Heart left ventricle (tissue), 16 donors: ENCODE data around the gene CECR2. TPM values are rescaled to one million over a fixed set of nuclear protein-coding genes. Genes with fewer than 3 reads are reported as not detected.

Experiments used
- ATAC-seq, 4 donors: fragments of 200-7000 bp; cut with Tn5 transposase; one replicate each; pipeline ENCODE4 v1.9.1; 2020 to 2022; ENCODE audit warnings: moderate library complexity in 4 of 4, mild to moderate bottlenecking in 3 of 4, moderate number of reproducible peaks in 1 of 4
- DNase-seq, 5 donors: peaks; one replicate each; pipeline ENCODE4 v3.0.0-alpha.2; 2020
- H3K27ac ChIP-seq, 12 donors: fragments of 200-600 bp; sonication (generic) in 4 of 12; one replicate each; pipeline versions ENCODE4 v1.5.0 to v1.8.0; 2016 to 2022; ENCODE audit warnings: mild to moderate bottlenecking in 2 of 12
- H3K27me3 ChIP-seq, 9 donors: fragments of 200-600 bp; sonication (generic) in 2 of 9; one replicate each; pipeline versions ENCODE4 v1.5.1 to v1.8.0; 2016 to 2022; ENCODE audit warnings: mild to moderate bottlenecking in 3 of 9
- H3K36me3 ChIP-seq, 9 donors: fragments of 200-600 bp; sonication (generic) in 2 of 9; one replicate each; pipeline versions ENCODE4 v1.5.0 to v1.8.0; 2018 to 2022; ENCODE audit warnings: mild to moderate bottlenecking in 2 of 9
- H3K4me1 ChIP-seq, 12 donors: fragments of 200-600 bp; sonication (generic) in 4 of 12; one replicate each; pipeline versions ENCODE4 v1.5.0 to v1.8.0; 2016 to 2022; ENCODE audit warnings: mild to moderate bottlenecking in 3 of 12
- H3K4me3 ChIP-seq, 12 donors: fragments of 200-600 bp; sonication (generic) in 4 of 12; one replicate each; pipeline versions ENCODE4 v1.5.0 to v1.8.0; 2017 to 2022; ENCODE audit warnings: mild to moderate bottlenecking in 9 of 12, moderate library complexity in 4 of 12
- H3K9me3 ChIP-seq, 12 donors: fragments of 200-600 bp; sonication (generic) in 4 of 12; one replicate each; pipeline versions ENCODE4 v1.5.0 to v1.8.0; 2016 to 2022; ENCODE audit warnings: mild to moderate bottlenecking in 1 of 12
- CTCF ChIP-seq, 12 donors: fragments of 200-600 bp; sonication (generic) in 4 of 12; IDR thresholded peaks; one replicate each; pipeline versions ENCODE4 v1.5.0 to v1.8.0; 2018 to 2022; ENCODE audit warnings: antibody characterized with exemption in 12 of 12, mild to moderate bottlenecking in 5 of 12
- POLR2A ChIP-seq, 2 donors: fragments of 450-650 bp; IDR thresholded peaks; one replicate each; pipeline ENCODE4 v1.6.1; 2017; ENCODE audit warnings: antibody characterized with exemption in 2 of 2, mild to moderate bottlenecking in 2 of 2, moderate library complexity in 2 of 2
- WGBS, 4 donors: extraction: QIAGEN DNeasy Blood & Tissue Kit in 2 of 4; methylation state at CpG; one replicate each; pipeline versions ENCODE4 v1.1.5 to v1.1.7; 2013 to 2018; 5-methylcytosine and 5-hydroxymethylcytosine counted together
- intact Hi-C, 10 donors: fragments of 100-400 bp; cut with DNase I; formaldehyde crosslinking; loops; one replicate each; pipeline versions ENCODE4 v1.11.1 to v1.14.2; 2022
- polyA plus RNA-seq, 2 donors: library from polyadenylated mRNA; stranded (reverse); fragments of 200-250 nt; gene quantifications; one replicate each; pipeline ENCODE4 v1.2.3, GENCODE V29; 2013
- total RNA-seq, 9 donors: library from RNA; depleted of rRNA in 2 of 9; stranded (reverse); fragments of >200 nt in 2 of 9; fragmentation: NEBNext Ultra II Directional in 3 of 9; extraction: Animal tissue kit (Norgen Biotek cat#: 25700) in 3 of 9; gene quantifications; one replicate each; pipeline versions ENCODE4 v1.1.0 to v1.2.4, GENCODE V29; 2016 to 2023
- donor health status: ischemic (EF 13 %, LVEDD 7.1; RV severe dilation, severe dysfunction).
- donor health status: healthy with polysubstance abuse.
- donor health status: DM: no; HTN: yes; CAD: no.
- donor health status: DM: no; HTN: no; CAD: no.
- donor health status: ischemic (EF 25% LVEDD 6.9; RV normal size, moderate dysfunction).
- donor health status: ischemic (EF 25% LVEDD 5.7; RV mildly dilated, moderate dysfunction).
- donor health status: healthy.
- donor health status: DM: yes; HTN: yes; CAD: no.
- donor health status: ischemic (EF 35%, LVEDD 5.7; RV mildly dilated, moderate dysfunction).
- donor health status: nonischemic (EF 11% LVEDD 7.7; RV severe dilation, severe dysfunction).
- donor health status: DM: yes; HTN: yes; CAD: no.
- donor health status: PGD.
- donor health status: ischemic (EF 29% LVEDD 5.4; RV normal size, mild dysfunction).
- donor health status: nonischemic (EF 23%, LVEDD 6.1; RV moderate dilation, normal function).

The CECR2 gene
- total and polyA plus RNA-seq, 11 donors = 3.8 to 11.6 (median 6.8) TPM

GRCh38 chr22:17337639-17338038 lies 31.6 kb upstream of the CECR2 start:
- Histone ChIP-seq H3K27me3 (no peaks in the 10 kb centered on the region), H3K4me1 (peaks cover 0 to 10% (median 1%) of the 10 kb centered on the region in 12 donors), H3K27ac (no peak overlapping the region), H3K9me3 (no peaks in the 10 kb centered on the region), H3K4me3 (no peak overlapping the region), H3K36me3 (no peaks in the 10 kb centered on the region)
- ATAC-seq = peak; percentile 29 to 70 (median 54)
- intact Hi-C loops = no loop called here
- TF ChIP-seq POLR2A (IDR thresholded peaks at IDR 0.05) = no peak
- no peak for TF ChIP-seq CTCF (IDR thresholded peaks at IDR 0.05)
- peak in 1 of 5 donors; percentile 37 for DNase-seq
- WGBS, 4 donors = 64 to 82% (median 74%) methylated on average over 11 of the region's 11 CpGs

- intact Hi-C loops = no loop called here
- ATAC-seq (peak; percentile 47 to 92 (median 86)), DNase-seq (peak in 4 of 5 donors; percentile 11 to 51 (median 30))
- H3K9me3 ChIP-seq = no peaks in the 10 kb centered on the region
- H3K4me3 ChIP-seq = no peak overlapping the region
- H3K27me3 ChIP-seq = no peaks in the 10 kb centered on the region
- H3K4me1 ChIP-seq = peaks cover 0 to 10% (median 1%) of the 10 kb centered on the region in 12 donors
- TF ChIP-seq CTCF (IDR thresholded peaks at IDR 0.05) (no peak), POLR2A (IDR thresholded peaks at IDR 0.05) (no peak)
- no peaks in the 10 kb centered on the region for H3K36me3 ChIP-seq
- peak overlapping the region in 5 of 12 donors; percentile 1 to 55 (median 33) for H3K27ac ChIP-seq
- 36 to 47% (median 44%) methylated on average over 8 of the region's 8 CpGs for WGBS, 4 donors
Measured at GRCh38 chr22:17339095-17339693, 30.1 kb upstream of the CECR2 start.

GRCh38 chr22:17342361-17342760 lies 26.9 kb upstream of the CECR2 start:
- H3K27ac ChIP-seq = no peak overlapping the region
- WGBS, 4 donors = 55 to 60% (median 59%) methylated on average over 5 of the region's 5 CpGs
- no peak for DNase-seq
- H3K4me3 ChIP-seq = no peak overlapping the region
- ATAC-seq = peak in 1 of 4 donors; percentile 17
- H3K9me3 ChIP-seq = no peaks in the 10 kb centered on the region
- intact Hi-C loops = no loop called here
- TF ChIP-seq CTCF (IDR thresholded peaks at IDR 0.05) (no peak), POLR2A (IDR thresholded peaks at IDR 0.05) (no peak)
- H3K27me3 ChIP-seq = no peaks in the 10 kb centered on the region
- H3K36me3 ChIP-seq = no peaks in the 10 kb centered on the region
- peaks cover 0 to 10% (median 0%) of the 10 kb centered on the region in 12 donors for H3K4me1 ChIP-seq

GRCh38 chr22:17343766-17344165 lies 25.5 kb upstream of the CECR2 start:
- 84 to 94% (median 90%) methylated on average over 2 of the region's 2 CpGs for WGBS, 4 donors
- intact Hi-C loops = no loop called here
- Histone ChIP-seq H3K4me1 (peaks cover 0 to 8% (median 0%) of the 10 kb centered on the region in 12 donors), H3K4me3 (no peak overlapping the region), H3K36me3 (no peaks in the 10 kb centered on the region), H3K27me3 (no peaks in the 10 kb centered on the region), H3K27ac (no peak overlapping the region), H3K9me3 (no peaks in the 10 kb centered on the region)
- ATAC-seq = no peak
- TF ChIP-seq CTCF (IDR thresholded peaks at IDR 0.05) (no peak), POLR2A (IDR thresholded peaks at IDR 0.05) (no peak)
- DNase-seq = no peak
